Stimulated activated CD8-positive, alpha-beta memory T cell treated with anti-CD3 and anti-CD28 coated beads, Interleukin-15, amount 100 ng/mL, for 4 hours (primary cell): ENCODE measurements around the gene CYP2W1.
"Not testable (repeated sequence)": the region's sequence is repeated elsewhere in the genome, so short reads cannot be mapped to it uniquely, and the experiment has no call there.

Experiments
- DNase-seq, 2 donors: peaks; one replicate each; pipeline ENCODE4 v3.0.0-alpha.2; 2020; ENCODE audit warnings: low read depth in 2 of 2

CYP2W1 gene

GRCh38 chr7:1028044-1028770, 45.2 kb downstream of the CYP2W1 start:
- DNase-seq: peak; percentile 53 to 63

GRCh38 chr7:1028775-1029636, 46.0 kb downstream of the CYP2W1 start:
- peak; percentile 26 to 44 for DNase-seq

GRCh38 chr7:1029637-1030443, 46.9 kb downstream of the CYP2W1 start:
- no peak for DNase-seq

GRCh38 chr7:1030444-1031070, 47.6 kb downstream of the CYP2W1 start:
- no peak for DNase-seq

- no peak for DNase-seq
These were observed 48.9 kb downstream of the CYP2W1 start for GRCh38 chr7:1031716-1032455.

GRCh38 chr7:1032536-1033181, 49.7 kb downstream of the CYP2W1 start:
- no peak for DNase-seq

GRCh38 chr7:1033546-1034145, 50.7 kb downstream of the CYP2W1 start:
- no peak for DNase-seq

- not testable (repeated sequence) for DNase-seq
These were observed 51.8 kb downstream of the CYP2W1 start for GRCh38 chr7:1034769-1035168.

GRCh38 chr7:1036164-1036928, 53.4 kb downstream of the CYP2W1 start:
- not testable (repeated sequence) for DNase-seq
